ENCODE measurements around the gene ZC3H12A.
"Not testable (repeated sequence)": the region's sequence is repeated elsewhere in the genome, so short reads cannot be mapped to it uniquely, and the experiment has no call there.

DNA sequence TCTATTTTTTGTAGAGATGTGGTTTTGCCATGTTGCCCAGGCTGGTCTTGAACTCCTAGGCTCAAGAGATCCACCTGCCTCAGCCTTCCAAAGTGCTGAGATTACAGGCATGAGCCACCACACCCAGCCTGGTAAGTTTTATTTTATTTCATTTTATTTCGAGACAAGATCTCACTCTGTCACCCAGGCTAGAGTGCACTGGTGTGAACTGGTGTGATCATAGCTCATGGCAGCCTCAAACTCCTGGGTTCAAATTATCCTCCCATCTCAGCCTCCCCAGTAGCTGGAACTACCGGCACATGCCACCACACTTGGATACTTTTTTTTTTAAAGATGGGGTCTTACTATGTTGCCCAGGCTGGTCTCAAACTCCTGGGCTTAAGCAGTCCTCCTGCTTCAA lies 28.4 kb downstream of the ZC3H12A start:
- TF ChIP-seq EZH2phosphoT487 (IDR thresholded peaks at IDR 0.05; ENCODE audit: insufficient read depth, low read depth); EZH2 (IDR thresholded peaks at IDR 0.05; ENCODE audit: insufficient read depth, poor library complexity, severe bottlenecking): not testable (repeated sequence)
